Panc1 (cell line): ENCODE measurements around the gene DDA1. TPM values are rescaled to one million over a fixed set of nuclear protein-coding genes. Genes with fewer than 3 reads are reported as not detected.

Source experiments
- ATAC-seq: fragments of 200-7000 bp; cut with Tn5 transposase; 2 replicates; pipeline ENCODE4 v1.9.1; 2020; ENCODE audit warnings: mild to moderate bottlenecking, moderate library complexity
- BruUV-seq: library from RNA; stranded (reverse); fragments of 400-500 nt; replicated peaks from 2 replicates; lab custom pipeline; 2021; lab: Mats Ljungman, UMichigan
- CTCF ChIA-PET: fragments of 300-600 bp; sonication (Branson Sonifier 250); formaldehyde crosslinking; loops from one replicate; lab custom pipeline; 2022; ENCODE audit warnings: antibody characterized with exemption; lab: Charles Lee
- POLR2A ChIA-PET: fragments of 300-600 bp; sonication (Branson Sonifier 250); formaldehyde crosslinking; loops from one replicate; lab custom pipeline; 2022; ENCODE audit warnings: antibody characterized with exemption; lab: Charles Lee
- DNase-seq: peaks from one replicate; pipeline ENCODE4 v3.0.0-alpha.2; 2010; ENCODE audit warnings: low read depth, low spot score
- H3K27ac ChIP-seq: 2 replicates; pipeline ENCODE4 v1.5.1; 2011; ENCODE audit warnings: mild to moderate bottlenecking, low read length, inconsistent platforms
- H3K27me3 ChIP-seq: fragments of 200-500 bp; sonication (Bioruptor generic); 2 replicates; pipeline ENCODE4 v1.6.0; 2014; ENCODE audit warnings: low read length, inconsistent platforms; ENCODE audit not compliant: control insufficient read depth, insufficient read depth
- H3K36me3 ChIP-seq: fragments of 200-500 bp; sonication (Bioruptor generic); 2 replicates; pipeline ENCODE4 v1.5.1; 2014; ENCODE audit warnings: inconsistent platforms, mild to moderate bottlenecking, low read length, moderate library complexity; ENCODE audit not compliant: control insufficient read depth, insufficient read depth
- H3K4me1 ChIP-seq: 2 replicates; pipeline ENCODE4 v1.5.1; 2011; ENCODE audit warnings: inconsistent platforms, mild to moderate bottlenecking, low read length, moderate library complexity; ENCODE audit not compliant: control insufficient read depth, insufficient read depth
- H3K4me3 ChIP-seq, 2 experiments: 2 replicates each; pipeline ENCODE4 v1.5.1; 2011 to 2012; ENCODE audit warnings: low read depth in 2 of 2, low read length in 2 of 2, mild to moderate bottlenecking in 2 of 2, inconsistent platforms in 1 of 2, moderate library complexity in 1 of 2
- H3K9me3 ChIP-seq: fragments of 200-500 bp; sonication (Bioruptor generic); 2 replicates; pipeline ENCODE4 v1.5.1; 2014; ENCODE audit warnings: low read depth, mild to moderate bottlenecking, inconsistent platforms, low read length, moderate library complexity; ENCODE audit not compliant: control insufficient read depth, insufficient read depth
- CTCF ChIP-seq: fragments of 450-650 bp; IDR thresholded peaks from 2 replicates; pipeline ENCODE4 v1.5.1; 2017; ENCODE audit warnings: mild to moderate bottlenecking
- POLR2AphosphoS5 ChIP-seq: IDR thresholded peaks from 2 replicates; pipeline ENCODE4 v1.6.1; 2012; ENCODE audit warnings: mild to moderate bottlenecking, low read depth, low read length, moderate library complexity
- SIN3A ChIP-seq: IDR thresholded peaks from 2 replicates; pipeline ENCODE4 v1.6.1; 2012; ENCODE audit warnings: low read depth, mild to moderate bottlenecking, low read length, moderate library complexity, borderline replicate concordance; ENCODE audit not compliant: insufficient read depth
- TCF7L2 ChIP-seq: IDR thresholded peaks from 2 replicates; pipeline ENCODE4 v1.6.1; 2011; ENCODE audit warnings: mild to moderate bottlenecking, low read depth, low read length, inconsistent platforms
- in situ Hi-C: cut with HindIII; loops from 2 replicates; pipeline ENCODE4 v1.10.0; 2016; ENCODE audit warnings: low sequenced_read_pairs, low pct_unique_long_range_greater_than_20kb
- intact Hi-C: fragments of 100-400 bp; cut with micrococcal nuclease; formaldehyde crosslinking; loops from one replicate; pipeline ENCODE4 v1.10.0; 2022; ENCODE audit not compliant: unreplicated experiment
- total RNA-seq: library from RNA; stranded (reverse); gene quantifications from one replicate; pipeline ENCODE4 v1.2.1, GENCODE V29; 2021; ENCODE audit not compliant: unreplicated experiment
- TF ChIP-seq, protein P1 (sequence below), 2 experiments: IDR thresholded peaks; 2 replicates each; pipeline ENCODE4 v1.6.1; 2011 to 2012; ENCODE audit warnings: low read depth in 2 of 2, control low read depth in 1 of 2, low read length in 1 of 2, mild to moderate bottlenecking in 1 of 2, moderate library complexity in 1 of 2; ENCODE audit not compliant: insufficient read depth in 1 of 2

The DDA1 gene
- total RNA-seq, 1 experiment from 2014 or later = 56.0 TPM

- no TSS peak for BruUV-seq
- in situ Hi-C loops (no loop called here), intact Hi-C loops (loop anchor here (10.0 kb wide), 1 partner anchor 1094 kb away; the partner anchor contains the start of gene LRRC25)
- no peaks in the 10 kb centered on the region; the same call in 1 of the 2 replicates for H3K36me3 ChIP-seq
- no peak for ATAC-seq
- no peak overlapping the region for H3K4me3 ChIP-seq
- H3K27me3 ChIP-seq = no peaks in the 10 kb centered on the region
- TF ChIP-seq CTCF (no peak), POLR2AphosphoS5 (no peak), TCF7L2 (no peak), SIN3A (no peak)
- TF ChIP-seq, protein P1, sequence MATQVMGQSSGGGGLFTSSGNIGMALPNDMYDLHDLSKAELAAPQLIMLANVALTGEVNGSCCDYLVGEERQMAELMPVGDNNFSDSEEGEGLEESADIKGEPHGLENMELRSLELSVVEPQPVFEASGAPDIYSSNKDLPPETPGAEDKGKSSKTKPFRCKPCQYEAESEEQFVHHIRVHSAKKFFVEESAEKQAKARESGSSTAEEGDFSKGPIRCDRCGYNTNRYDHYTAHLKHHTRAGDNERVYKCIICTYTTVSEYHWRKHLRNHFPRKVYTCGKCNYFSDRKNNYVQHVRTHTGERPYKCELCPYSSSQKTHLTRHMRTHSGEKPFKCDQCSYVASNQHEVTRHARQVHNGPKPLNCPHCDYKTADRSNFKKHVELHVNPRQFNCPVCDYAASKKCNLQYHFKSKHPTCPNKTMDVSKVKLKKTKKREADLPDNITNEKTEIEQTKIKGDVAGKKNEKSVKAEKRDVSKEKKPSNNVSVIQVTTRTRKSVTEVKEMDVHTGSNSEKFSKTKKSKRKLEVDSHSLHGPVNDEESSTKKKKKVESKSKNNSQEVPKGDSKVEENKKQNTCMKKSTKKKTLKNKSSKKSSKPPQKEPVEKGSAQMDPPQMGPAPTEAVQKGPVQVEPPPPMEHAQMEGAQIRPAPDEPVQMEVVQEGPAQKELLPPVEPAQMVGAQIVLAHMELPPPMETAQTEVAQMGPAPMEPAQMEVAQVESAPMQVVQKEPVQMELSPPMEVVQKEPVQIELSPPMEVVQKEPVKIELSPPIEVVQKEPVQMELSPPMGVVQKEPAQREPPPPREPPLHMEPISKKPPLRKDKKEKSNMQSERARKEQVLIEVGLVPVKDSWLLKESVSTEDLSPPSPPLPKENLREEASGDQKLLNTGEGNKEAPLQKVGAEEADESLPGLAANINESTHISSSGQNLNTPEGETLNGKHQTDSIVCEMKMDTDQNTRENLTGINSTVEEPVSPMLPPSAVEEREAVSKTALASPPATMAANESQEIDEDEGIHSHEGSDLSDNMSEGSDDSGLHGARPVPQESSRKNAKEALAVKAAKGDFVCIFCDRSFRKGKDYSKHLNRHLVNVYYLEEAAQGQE (IDR thresholded peaks at IDR 0.05; ENCODE audit: insufficient read depth in 1 of 2, low read depth in 2 of 2, low read length in 1 of 2) = no peak
- ChIA-PET POLR2A (no interaction called here), CTCF (no interaction called here)
- no peaks in the 10 kb centered on the region for H3K9me3 ChIP-seq
- peaks cover 24% of the 10 kb centered on the region for H3K4me1 ChIP-seq
- DNase-seq = no peak
- no peak overlapping the region for H3K27ac ChIP-seq
Observed at GRCh38 chr19:17300992-17301619, 8.3 kb upstream of the DDA1 start.

GRCh38 chr19:17302391-17303166 is 6.8 kb upstream of the DDA1 start:
- no peaks in the 10 kb centered on the region for H3K9me3 ChIP-seq
- no peak for ATAC-seq
- in situ Hi-C loops = no loop called here
- H3K36me3 ChIP-seq = no peaks in the 10 kb centered on the region; the same call in 1 of the 2 replicates
- BruUV-seq = no TSS peak
- DNase-seq = no peak
- H3K4me3 ChIP-seq = peak overlapping the region; percentile 56 to 60
- TF ChIP-seq POLR2AphosphoS5 (no peak), TCF7L2 (no peak), CTCF (no peak), SIN3A (no peak)
- TF ChIP-seq, protein P1 (IDR thresholded peaks at IDR 0.05; ENCODE audit: insufficient read depth in 1 of 2, low read depth in 2 of 2, low read length in 1 of 2) = no peak
- POLR2A ChIA-PET = no interaction called here
- intact Hi-C loops = loop anchor here (10.0 kb wide), 1 partner anchor 1092 kb away; the partner anchor contains the start of gene LRRC25
- CTCF ChIA-PET = no interaction called here
- peaks cover 27% of the 10 kb centered on the region for H3K4me1 ChIP-seq
- H3K27me3 ChIP-seq = no peaks in the 10 kb centered on the region
- H3K27ac ChIP-seq = peak overlapping the region; percentile 48
